ENCODE data around the gene LACTB. TPM values are rescaled to one million over a fixed set of nuclear protein-coding genes. Genes with fewer than 3 reads are reported as not detected.
A peak's percentile ranks its signal among the peaks of the same experiment; 100 is the strongest.

Gene LACTB
- total and polyA plus RNA-seq, 3 experiments from 2014 or later = 9.7 to 31.7 (median 30.0) TPM

DNA sequence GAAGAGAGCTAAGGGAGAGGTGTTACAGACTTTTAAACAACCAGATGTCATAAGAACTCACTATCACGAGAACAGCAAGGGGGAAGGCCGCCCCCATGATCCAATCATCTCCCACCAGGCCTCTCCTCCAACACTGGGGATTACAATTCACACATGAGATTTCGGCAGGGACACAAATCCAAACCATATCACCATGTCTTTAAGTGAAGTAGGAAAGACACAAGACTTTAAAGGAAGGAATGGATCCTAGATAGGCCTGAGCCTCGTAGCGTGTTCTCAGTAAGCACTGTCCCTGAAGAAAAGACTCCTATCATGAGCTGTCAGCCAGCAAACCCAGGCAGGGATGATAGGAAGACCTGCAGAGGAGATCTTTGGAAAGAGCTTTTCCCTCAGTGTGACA is 50.7 kb downstream of the LACTB start:
- Histone ChIP-seq H3K27me3 (ENCODE audit: insufficient read depth, low read length, poor library complexity, severe bottlenecking) (no peaks in the 10 kb centered on the region), H3K4me3 (ENCODE audit: low read length) (no peak overlapping the region), H3K4me1 (ENCODE audit: insufficient read depth, low read length) (no peaks in the 10 kb centered on the region), H3K36me3 (ENCODE audit: insufficient read depth, low read length) (no peaks in the 10 kb centered on the region), H3K27ac (ENCODE audit: low read depth, low read length) (no peak overlapping the region), H3K9me3 (ENCODE audit: low read length) (no peaks in the 10 kb centered on the region)
- no peak overlapping the region for H3K27ac Mint-ChIP-seq
- ChIA-PET CTCF (interaction anchor here (1.6 kb wide), 1 partner anchor 16 kb away, joined by 5 read pairs; no protein-coding TSS in a partner anchor), POLR2A (no interaction called here)
- no peaks in the 10 kb centered on the region for H3K4me1 Mint-ChIP-seq
- no peaks in the 10 kb centered on the region for H3K36me3 Mint-ChIP-seq
- no peak overlapping the region for H3K4me3 Mint-ChIP-seq
- H3K9me3 Mint-ChIP-seq = no peaks in the 10 kb centered on the region
- H3K27me3 Mint-ChIP-seq = no peaks in the 10 kb centered on the region
- DNase-seq = no peak

DNA sequence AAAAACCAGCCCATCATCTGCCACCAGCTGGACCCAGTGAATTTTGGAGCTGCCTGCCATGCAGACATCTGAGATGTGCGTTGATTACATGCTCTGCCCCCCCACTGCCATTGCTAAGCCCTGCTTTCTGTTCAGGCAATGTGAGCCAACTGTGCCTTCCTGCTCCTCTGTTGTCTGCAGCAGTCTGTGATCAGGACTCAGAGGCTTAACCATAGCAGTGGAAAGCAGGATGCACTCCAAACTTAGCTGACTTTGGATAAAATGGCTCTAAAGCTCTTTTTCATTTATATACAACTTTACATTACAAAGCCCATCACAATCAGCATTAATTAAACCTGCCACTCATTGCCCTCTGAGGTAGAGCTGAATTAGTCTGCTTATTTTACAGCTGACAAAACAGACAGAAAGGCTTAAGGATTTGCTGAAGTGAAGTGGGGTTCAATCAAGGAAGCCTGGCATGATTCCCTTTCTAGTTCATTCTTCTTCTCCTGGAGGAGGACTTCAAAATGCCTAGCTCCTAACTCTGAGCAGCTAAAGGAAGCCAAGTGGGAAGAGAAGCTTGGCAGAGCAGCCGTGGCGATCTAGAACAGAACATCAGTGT is 51.3 kb downstream of the LACTB start:
- Mint-ChIP-seq H3K4me3 (no peak overlapping the region), H3K4me1 (no peaks in the 10 kb centered on the region), H3K27me3 (no peaks in the 10 kb centered on the region), H3K36me3 (no peaks in the 10 kb centered on the region), H3K27ac (no peak overlapping the region), H3K9me3 (no peaks in the 10 kb centered on the region)
- Histone ChIP-seq H3K4me3 (ENCODE audit: low read length) (no peak overlapping the region), H3K36me3 (ENCODE audit: insufficient read depth, low read length) (no peaks in the 10 kb centered on the region), H3K27ac (ENCODE audit: low read depth, low read length) (no peak overlapping the region), H3K27me3 (ENCODE audit: insufficient read depth, low read length, poor library complexity, severe bottlenecking) (no peaks in the 10 kb centered on the region), H3K4me1 (ENCODE audit: insufficient read depth, low read length) (no peaks in the 10 kb centered on the region), H3K9me3 (ENCODE audit: low read length) (no peaks in the 10 kb centered on the region)
- CTCF ChIA-PET = interaction anchor here (1.6 kb wide), 1 partner anchor 16 kb away, joined by 5 read pairs; no protein-coding TSS in a partner anchor
- DNase-seq = no peak
- POLR2A ChIA-PET = no interaction called here

DNA sequence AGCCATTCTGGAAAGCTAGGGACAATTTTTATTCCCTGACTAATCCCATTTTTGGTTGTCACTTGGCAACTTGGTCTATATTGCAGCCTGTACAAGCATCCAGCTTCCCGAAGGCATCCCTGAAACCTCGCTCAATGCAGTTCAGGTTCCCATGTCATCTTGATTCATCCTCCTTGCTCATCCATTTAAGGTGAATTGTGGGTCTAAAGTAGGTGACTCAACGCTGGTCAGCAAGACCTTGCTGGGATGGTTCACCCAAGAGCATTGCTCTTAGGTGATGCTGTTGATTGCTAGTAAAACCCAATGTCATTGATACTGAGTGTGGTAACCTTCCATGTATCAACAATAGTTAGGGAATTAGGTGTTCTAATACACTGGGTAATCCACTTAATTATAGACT is 54.6 kb downstream of the LACTB start:
- no peaks in the 10 kb centered on the region for H3K27me3 ChIP-seq (ENCODE audit: insufficient read depth, low read length, poor library complexity, severe bottlenecking)
- CTCF ChIA-PET = no interaction called here

DNA sequence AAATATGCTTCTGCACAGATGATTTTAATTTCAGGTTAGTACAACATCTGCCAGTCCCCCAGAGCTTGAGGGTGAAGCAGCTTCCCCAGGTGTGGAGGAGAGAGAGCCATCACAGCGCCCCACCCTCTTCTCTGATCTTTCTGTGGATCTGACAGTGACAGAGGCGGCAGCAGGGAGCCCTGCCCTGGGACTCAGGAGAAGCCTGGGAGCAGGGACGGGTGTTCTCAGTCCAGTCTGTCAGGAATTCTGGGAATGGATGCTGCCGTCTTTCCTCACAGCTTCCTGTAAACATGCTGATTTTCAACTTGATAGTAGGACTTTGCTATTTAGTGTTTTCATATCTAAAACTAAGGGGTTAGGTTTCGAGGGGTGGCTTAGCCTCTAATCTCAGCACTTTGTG is 56.4 kb downstream of the LACTB start:
- no peaks in the 10 kb centered on the region for H3K9me3 ChIP-seq (ENCODE audit: low read length)
- no peak for DNase-seq
- ChIA-PET POLR2A (interaction anchor here (0.6 kb wide), 1 partner anchor 93 kb away, joined by 3 read pairs; no protein-coding TSS in a partner anchor), CTCF (no interaction called here)
- Mint-ChIP-seq H3K4me1 (no peaks in the 10 kb centered on the region), H3K9me3 (no peaks in the 10 kb centered on the region), H3K27me3 (no peaks in the 10 kb centered on the region), H3K27ac (no peak overlapping the region), H3K36me3 (no peaks in the 10 kb centered on the region), H3K4me3 (no peak overlapping the region)
- no peaks in the 10 kb centered on the region for H3K36me3 ChIP-seq (ENCODE audit: insufficient read depth, low read length)
- H3K4me3 ChIP-seq (ENCODE audit: low read length) = no peak overlapping the region
- H3K4me1 ChIP-seq (ENCODE audit: insufficient read depth, low read length) = no peaks in the 10 kb centered on the region
- no peaks in the 10 kb centered on the region for H3K27me3 ChIP-seq (ENCODE audit: insufficient read depth, low read length, poor library complexity, severe bottlenecking)
- no peak overlapping the region for H3K27ac ChIP-seq (ENCODE audit: low read depth, low read length)

More for the DNA sequence above, 54.6 kb downstream of the LACTB start:
- H3K36me3 Mint-ChIP-seq = no peaks in the 10 kb centered on the region
- no peak overlapping the region for H3K4me3 Mint-ChIP-seq
- no peak overlapping the region for H3K27ac Mint-ChIP-seq
- H3K4me3 ChIP-seq (ENCODE audit: low read length) = no peak overlapping the region
- no peaks in the 10 kb centered on the region for H3K4me1 ChIP-seq (ENCODE audit: insufficient read depth, low read length)
- no peaks in the 10 kb centered on the region for H3K27me3 Mint-ChIP-seq
- no peak for DNase-seq
- no peaks in the 10 kb centered on the region for H3K36me3 ChIP-seq (ENCODE audit: insufficient read depth, low read length)
- H3K27ac ChIP-seq (ENCODE audit: low read depth, low read length) = no peak overlapping the region
- POLR2A ChIA-PET = no interaction called here
- H3K9me3 ChIP-seq (ENCODE audit: low read length) = no peaks in the 10 kb centered on the region
- H3K9me3 Mint-ChIP-seq = no peaks in the 10 kb centered on the region
- no peaks in the 10 kb centered on the region for H3K4me1 Mint-ChIP-seq

DNA sequence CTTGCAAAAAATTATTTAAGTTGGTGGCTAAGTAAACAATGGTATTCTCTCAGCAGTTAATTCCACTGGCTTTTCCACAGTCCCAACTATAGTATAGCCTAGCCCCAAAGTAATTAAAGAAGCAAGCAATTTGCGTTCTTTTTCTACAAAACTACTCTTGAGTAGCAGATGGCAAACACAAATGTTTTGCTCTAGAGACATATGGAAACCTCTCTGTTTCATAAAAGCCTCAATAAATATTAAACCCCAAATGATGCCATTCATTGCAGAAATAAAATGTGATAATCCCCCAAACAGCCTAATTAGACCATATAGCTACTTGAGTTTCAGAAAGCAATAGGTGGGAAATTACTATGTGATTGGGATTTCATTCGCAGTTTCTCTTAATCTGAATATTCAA is 59.1 kb downstream of the LACTB start:
- H3K4me3 ChIP-seq (ENCODE audit: low read length) = no peak overlapping the region
- H3K27me3 Mint-ChIP-seq = no peaks in the 10 kb centered on the region
- H3K27ac Mint-ChIP-seq = no peak overlapping the region
- DNase-seq = no peak
- no peaks in the 10 kb centered on the region for H3K9me3 ChIP-seq (ENCODE audit: low read length)
- no peaks in the 10 kb centered on the region for H3K27me3 ChIP-seq (ENCODE audit: insufficient read depth, low read length, poor library complexity, severe bottlenecking)
- no peaks in the 10 kb centered on the region for H3K36me3 Mint-ChIP-seq
- no peaks in the 10 kb centered on the region for H3K4me1 ChIP-seq (ENCODE audit: insufficient read depth, low read length)
- no peak overlapping the region for H3K27ac ChIP-seq (ENCODE audit: low read depth, low read length)
- ChIA-PET CTCF (interaction anchor here (1.4 kb wide), 1 partner anchor 14 kb away, joined by 4 read pairs; no protein-coding TSS in a partner anchor), POLR2A (no interaction called here)
- H3K9me3 Mint-ChIP-seq = no peaks in the 10 kb centered on the region
- no peaks in the 10 kb centered on the region for H3K36me3 ChIP-seq (ENCODE audit: insufficient read depth, low read length)
- H3K4me3 Mint-ChIP-seq = no peak overlapping the region
- no peaks in the 10 kb centered on the region for H3K4me1 Mint-ChIP-seq

DNA sequence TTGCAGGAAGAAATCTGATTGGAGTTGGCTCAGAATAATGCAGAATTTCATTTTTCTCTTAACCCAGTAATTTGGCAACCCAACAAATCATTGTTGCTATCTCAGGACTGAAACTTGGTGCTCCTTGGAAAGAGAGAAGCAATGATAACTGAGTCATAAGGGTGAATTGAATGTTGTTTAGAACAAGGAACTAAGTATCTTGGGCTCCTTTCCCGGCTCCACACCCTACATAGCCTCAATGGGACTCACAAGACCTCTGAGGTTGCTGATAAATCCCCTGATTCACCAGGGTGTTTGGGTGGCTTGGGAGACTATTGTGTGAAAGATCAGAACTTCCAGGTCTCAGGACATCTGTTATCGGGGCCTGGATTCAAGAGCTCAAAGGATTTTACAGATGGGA is 60.0 kb downstream of the LACTB start:
- Mint-ChIP-seq H3K4me1 (no peaks in the 10 kb centered on the region), H3K36me3 (no peaks in the 10 kb centered on the region), H3K27me3 (no peaks in the 10 kb centered on the region), H3K27ac (no peak overlapping the region), H3K9me3 (no peaks in the 10 kb centered on the region), H3K4me3 (no peak overlapping the region)
- DNase-seq = no peak
- ChIA-PET CTCF (no interaction called here), POLR2A (no interaction called here)
- Histone ChIP-seq H3K4me3 (ENCODE audit: low read length) (no peak overlapping the region), H3K4me1 (ENCODE audit: insufficient read depth, low read length) (no peaks in the 10 kb centered on the region), H3K36me3 (ENCODE audit: insufficient read depth, low read length) (no peaks in the 10 kb centered on the region), H3K27ac (ENCODE audit: low read depth, low read length) (no peak overlapping the region), H3K27me3 (ENCODE audit: insufficient read depth, low read length, poor library complexity, severe bottlenecking) (no peaks in the 10 kb centered on the region), H3K9me3 (ENCODE audit: low read length) (no peaks in the 10 kb centered on the region)

DNA sequence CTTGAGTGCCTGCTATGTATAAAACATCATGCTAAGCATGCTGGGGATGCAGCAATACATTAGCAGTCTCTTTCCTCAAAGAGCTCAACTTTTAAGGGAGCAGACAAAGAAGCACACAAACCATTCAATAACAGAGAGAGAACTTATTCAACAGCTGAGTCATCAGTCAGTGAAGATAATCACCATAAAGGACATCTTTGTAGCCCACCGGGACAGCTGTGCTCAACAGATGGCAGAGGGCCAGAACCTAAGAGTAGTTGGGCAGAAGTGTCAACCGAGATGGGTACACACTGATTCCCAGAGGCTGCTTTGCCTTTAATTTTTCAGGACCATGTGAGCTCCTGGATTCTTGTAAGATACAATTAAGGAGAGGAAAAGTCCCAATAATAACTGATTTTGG is 63.5 kb downstream of the LACTB start:
- Histone ChIP-seq H3K4me3 (ENCODE audit: low read length) (no peak overlapping the region), H3K4me1 (ENCODE audit: insufficient read depth, low read length) (peaks cover 9% of the 10 kb centered on the region), H3K27me3 (ENCODE audit: insufficient read depth, low read length, poor library complexity, severe bottlenecking) (no peaks in the 10 kb centered on the region), H3K36me3 (ENCODE audit: insufficient read depth, low read length) (no peaks in the 10 kb centered on the region), H3K27ac (ENCODE audit: low read depth, low read length) (no peak overlapping the region), H3K9me3 (ENCODE audit: low read length) (no peaks in the 10 kb centered on the region)
- peak overlapping the region in 1 of 8 donors; percentile 40 for H3K27ac Mint-ChIP-seq
- H3K4me1 Mint-ChIP-seq = peaks cover 13 to 17% (median 14%) of the 10 kb centered on the region in 3 donors
- peaks cover 0 to 10% (median 0%) of the 10 kb centered on the region in 3 donors for H3K36me3 Mint-ChIP-seq
- H3K9me3 Mint-ChIP-seq = no peaks in the 10 kb centered on the region
- no peak for DNase-seq
- POLR2A ChIA-PET = no interaction called here
- H3K4me3 Mint-ChIP-seq = peak overlapping the region in 1 of 7 donors; percentile 38
- CTCF ChIA-PET = interaction anchor here (1.0 to 1.3 kb wide), 2 partner anchors 11 to 17 kb away, joined by 4 read pairs; no protein-coding TSS in a partner anchor
- no peaks in the 10 kb centered on the region for H3K27me3 Mint-ChIP-seq

DNA sequence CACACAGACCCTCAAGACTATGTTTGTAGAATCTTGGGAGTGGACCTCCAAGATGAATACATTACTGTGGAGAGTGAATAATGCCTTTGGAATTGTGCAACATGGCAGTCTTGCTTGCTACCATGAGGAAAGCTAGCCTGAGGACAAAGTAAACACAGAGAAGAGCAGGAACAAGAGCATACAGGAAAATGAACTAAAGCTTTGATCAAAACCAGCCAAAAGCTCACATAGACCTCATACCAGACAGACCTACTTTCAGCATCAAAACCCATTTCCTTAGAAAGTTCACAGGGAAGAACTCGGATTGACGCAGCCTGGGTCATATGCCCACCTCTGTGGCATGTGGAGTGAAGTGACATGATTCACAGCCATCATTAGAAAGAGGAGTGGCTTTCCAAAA is 64.4 kb downstream of the LACTB start:
- H3K36me3 ChIP-seq (ENCODE audit: insufficient read depth, low read length) = no peaks in the 10 kb centered on the region
- no peak overlapping the region for H3K27ac ChIP-seq (ENCODE audit: low read depth, low read length)
- peak overlapping the region in 1 of 7 donors; percentile 35 for H3K4me3 Mint-ChIP-seq
- ChIA-PET POLR2A (no interaction called here), CTCF (interaction anchor here (1.0 to 1.3 kb wide), 2 partner anchors 11 to 18 kb away, joined by 4 read pairs; no protein-coding TSS in a partner anchor)
- H3K27me3 Mint-ChIP-seq = no peaks in the 10 kb centered on the region
- H3K4me1 Mint-ChIP-seq = peaks cover 22 to 26% (median 22%) of the 10 kb centered on the region in 3 donors
- no peaks in the 10 kb centered on the region for H3K27me3 ChIP-seq (ENCODE audit: insufficient read depth, low read length, poor library complexity, severe bottlenecking)
- H3K27ac Mint-ChIP-seq = no peak overlapping the region
- no peaks in the 10 kb centered on the region for H3K9me3 Mint-ChIP-seq
- H3K36me3 Mint-ChIP-seq = peaks cover 0 to 13% (median 2%) of the 10 kb centered on the region in 3 donors
- no peak for DNase-seq
- H3K4me3 ChIP-seq (ENCODE audit: low read length) = no peak overlapping the region
- H3K4me1 ChIP-seq (ENCODE audit: insufficient read depth, low read length) = peaks cover 15% of the 10 kb centered on the region
- no peaks in the 10 kb centered on the region for H3K9me3 ChIP-seq (ENCODE audit: low read length)
